Hematopoietic multipotent progenitor cell treated with erythropoietin and hydrocortisone succinate and interleukin-3 and kit ligand, for 4 days (in vitro differentiated cells): Measurements from ENCODE around the gene PTH1R.
"Not testable (repeated sequence)": the region's sequence is repeated elsewhere in the genome, so short reads cannot be mapped to it uniquely, and the experiment has no call there.

Experiments used
- DNase-seq: peaks from one replicate; pipeline ENCODE4 v3.0.0-alpha.2; 2015

PTH1R gene

GRCh38 chr3:46901591-46902187 lies 24.2 kb downstream of the PTH1R start:
- DNase-seq = no peak

DNA sequence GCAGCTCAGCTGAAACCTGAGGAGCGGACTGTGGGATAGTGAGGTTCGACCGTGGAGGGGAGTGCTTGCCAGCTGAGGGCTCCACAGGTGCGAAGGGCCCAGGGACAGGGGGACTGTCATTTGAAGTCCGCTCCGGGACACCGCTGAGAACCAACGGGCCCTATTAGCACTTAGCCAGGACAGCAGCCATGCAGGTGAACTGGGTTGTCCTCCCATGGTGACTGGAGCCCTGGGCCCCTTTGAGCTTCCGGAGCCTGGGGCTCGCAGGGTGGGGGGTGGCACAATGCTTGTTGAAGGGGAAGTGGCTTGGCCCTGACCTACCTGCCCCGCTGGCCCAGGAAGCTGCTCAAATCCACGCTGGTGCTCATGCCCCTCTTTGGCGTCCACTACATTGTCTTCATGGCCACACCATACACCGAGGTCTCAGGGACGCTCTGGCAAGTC lies 24.7 kb downstream of the PTH1R start:
- DNase-seq = no peak

DNA sequence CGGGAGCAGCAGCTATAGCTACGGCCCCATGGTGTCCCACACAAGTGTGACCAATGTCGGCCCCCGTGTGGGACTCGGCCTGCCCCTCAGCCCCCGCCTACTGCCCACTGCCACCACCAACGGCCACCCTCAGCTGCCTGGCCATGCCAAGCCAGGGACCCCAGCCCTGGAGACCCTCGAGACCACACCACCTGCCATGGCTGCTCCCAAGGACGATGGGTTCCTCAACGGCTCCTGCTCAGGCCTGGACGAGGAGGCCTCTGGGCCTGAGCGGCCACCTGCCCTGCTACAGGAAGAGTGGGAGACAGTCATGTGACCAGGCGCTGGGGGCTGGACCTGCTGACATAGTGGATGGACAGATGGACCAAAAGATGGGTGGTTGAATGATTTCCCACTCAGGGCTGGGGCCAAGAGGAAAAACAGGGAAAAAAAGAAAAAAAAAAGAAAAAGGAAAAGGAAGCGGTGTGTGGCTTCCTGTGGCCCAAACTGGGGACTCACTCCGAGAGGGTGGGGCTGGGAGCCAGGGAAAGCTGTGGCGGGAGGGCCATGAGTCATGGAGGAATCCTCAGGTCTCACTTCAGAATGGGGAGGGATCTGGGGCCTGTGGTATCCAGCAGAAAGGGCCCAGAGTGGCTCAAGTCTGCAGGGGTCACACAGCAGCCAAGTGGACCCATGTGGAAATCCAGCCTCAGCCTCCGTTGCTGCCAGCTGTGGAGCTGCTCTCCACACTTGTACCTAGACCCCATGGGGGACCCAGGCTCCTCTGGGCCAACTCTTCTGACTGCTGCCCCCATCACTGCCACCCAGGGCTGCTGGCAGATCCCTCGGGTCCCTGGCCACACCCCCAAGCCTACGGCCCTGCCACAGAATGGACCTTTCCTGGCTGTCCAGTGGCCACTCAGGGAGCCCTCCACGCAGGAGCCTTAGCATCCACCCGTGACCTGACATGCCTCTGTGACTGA lies 26.1 kb downstream of the PTH1R start:
- no peak for DNase-seq

DNA sequence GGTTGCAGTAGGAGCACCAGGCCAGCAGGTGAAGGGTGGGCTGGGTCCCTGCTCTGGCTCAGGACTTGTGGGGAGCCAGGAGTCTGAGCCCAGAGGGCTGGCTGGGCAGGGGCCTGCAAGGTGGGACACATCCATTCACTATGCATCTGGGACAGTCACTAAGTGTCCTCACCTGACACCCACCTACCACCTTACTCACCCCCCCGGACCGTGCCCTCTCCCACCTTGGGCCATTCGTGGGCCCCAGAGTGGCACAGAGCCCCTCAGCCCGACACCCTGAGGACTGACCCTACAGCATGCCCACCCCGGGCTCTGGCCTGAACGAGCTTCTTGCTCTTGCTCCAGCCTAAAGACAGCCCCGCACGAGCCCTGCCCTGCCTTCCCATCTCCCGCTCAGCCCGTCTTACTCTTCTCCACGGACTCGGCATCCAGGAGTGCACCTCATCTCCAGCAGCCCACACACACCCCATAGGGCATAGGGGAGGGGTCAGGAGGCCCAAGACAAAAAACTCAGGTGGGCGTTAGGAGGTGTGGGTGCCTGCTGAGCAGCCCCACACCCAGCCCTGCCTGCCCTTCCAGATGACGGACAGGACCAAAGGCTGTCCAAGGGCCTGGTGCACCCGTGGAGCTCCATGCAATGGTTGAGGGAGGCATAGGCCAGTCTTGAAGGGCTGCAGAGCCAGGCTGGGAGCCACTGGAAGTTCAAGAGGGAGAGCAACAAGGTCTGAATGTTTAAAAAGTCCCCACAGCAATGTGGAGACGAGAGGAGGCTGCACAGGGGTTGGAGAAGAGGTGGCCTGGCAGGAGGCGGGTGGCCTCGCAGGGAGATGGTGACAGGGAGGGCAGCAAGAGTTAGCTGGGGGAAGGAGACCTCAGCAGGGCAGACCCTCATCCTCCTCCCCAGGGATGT lies 27.0 kb downstream of the PTH1R start:
- no peak for DNase-seq

- no peak for DNase-seq
Observed at GRCh38 chr3:46905213-46905560, 27.7 kb downstream of the PTH1R start.

- DNase-seq = no peak
Observed at GRCh38 chr3:46905661-46906451, 28.3 kb downstream of the PTH1R start.

DNA sequence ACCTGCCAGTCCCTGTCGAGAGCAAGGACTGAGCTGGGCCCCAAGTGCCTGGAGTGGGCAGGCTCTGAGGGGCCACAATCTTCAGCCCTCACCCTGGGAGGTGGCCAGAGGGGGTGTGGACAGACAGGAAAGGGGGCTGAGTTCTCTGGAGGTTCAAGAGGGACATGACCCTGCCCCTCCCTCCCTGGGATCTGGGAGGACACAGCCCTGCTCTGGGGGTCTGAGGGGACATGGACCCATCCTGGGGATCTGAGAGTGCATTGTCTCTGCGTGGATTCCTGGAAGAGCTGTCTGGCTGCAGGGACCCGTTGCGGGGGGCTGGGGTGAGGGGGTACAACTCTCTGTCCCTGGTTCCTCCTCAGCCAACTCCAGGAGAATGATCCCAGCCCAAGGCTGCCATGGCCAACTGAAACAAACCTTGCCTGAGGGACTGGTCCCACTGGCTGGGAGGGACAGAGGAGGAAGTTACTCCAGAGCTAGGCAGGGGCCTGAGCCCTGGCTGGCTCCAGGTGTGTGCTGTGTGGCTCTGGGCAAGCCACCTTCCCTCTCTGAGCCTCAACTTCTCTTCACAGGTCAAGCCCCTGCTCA lies 29.0 kb downstream of the PTH1R start:
- no peak for DNase-seq

DNA sequence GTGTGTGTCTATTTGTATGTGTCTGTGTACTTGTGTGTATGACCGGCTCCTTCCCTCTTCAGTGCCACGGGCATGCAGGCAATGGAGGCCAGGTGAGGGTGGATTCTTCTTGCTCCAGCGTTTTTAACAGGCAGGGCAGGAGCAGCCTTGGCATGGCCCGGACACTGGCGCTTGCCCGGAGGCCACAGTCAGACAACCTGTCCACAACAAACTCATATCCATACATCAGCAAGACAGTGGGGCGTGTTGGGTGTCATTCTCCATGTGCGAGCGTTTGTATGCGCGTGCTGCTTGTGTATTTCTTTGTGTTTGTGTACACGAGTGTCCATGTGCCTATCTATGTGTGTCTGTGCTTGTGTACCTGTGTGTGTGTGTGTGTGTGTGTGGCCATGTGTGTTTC lies 29.8 kb downstream of the PTH1R start:
- DNase-seq = no peak

- no peak for DNase-seq
Observed at GRCh38 chr3:46907960-46908293, 30.4 kb downstream of the PTH1R start.

DNA sequence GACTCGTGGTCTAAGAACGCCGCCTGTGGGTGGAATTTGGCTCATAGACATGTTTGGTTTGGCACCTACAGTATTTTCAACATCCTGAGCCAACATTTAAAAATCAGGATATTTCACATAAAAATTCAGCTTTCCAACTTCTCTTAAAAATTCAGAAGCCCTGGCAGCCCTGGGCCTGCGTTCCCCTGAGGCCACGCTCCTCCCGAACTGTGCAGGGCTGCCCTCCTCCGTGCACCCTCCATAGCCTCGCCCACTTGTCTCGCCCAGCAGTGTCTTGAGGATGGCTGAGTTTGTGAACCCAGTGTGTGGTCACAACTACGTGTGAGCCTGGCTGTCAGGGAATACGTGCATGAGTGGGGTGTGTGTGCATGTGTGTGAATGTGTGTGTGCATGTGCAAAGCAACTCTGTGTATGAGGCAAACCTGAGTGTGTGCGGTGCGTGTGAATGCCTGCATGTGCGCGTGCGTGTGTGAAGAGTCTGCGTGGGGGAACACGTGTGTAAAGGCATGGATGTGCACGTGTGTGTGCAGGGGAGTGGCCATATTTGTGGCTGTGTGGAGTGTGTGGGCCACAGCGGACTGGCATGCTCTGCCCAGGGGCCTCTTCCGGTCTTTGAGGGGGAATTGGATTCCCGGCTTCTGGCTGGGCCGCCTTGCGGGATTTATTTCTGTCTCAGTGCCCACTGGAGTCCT lies 30.9 kb downstream of the PTH1R start:
- DNase-seq = no peak

DNA sequence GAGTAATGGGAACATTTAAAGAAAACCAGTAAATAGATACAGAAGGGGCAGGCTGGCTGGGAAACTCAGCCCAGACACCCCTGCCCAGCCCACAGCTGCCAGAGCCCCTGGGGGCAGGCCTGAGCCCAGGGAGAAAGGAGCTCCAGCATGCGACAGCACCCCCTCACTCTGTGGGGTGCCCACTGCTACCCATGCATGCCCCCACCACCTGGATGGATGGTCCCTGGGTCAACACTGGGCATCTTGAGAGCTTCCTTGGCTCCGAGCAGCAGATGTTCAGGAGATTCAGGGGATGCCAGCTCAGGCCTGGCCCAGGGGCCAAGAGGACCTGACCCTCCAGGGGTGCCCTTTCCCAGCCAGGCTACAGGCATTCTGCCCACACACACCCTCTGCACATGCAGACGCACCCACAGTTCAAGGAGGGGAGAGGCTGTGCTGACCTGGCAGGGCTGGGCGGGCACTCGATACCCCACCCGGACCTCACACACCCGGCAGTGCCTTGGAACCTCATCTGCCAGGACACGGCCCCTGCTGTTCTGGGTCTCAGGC lies 31.5 kb downstream of the PTH1R start:
- no peak for DNase-seq

DNA sequence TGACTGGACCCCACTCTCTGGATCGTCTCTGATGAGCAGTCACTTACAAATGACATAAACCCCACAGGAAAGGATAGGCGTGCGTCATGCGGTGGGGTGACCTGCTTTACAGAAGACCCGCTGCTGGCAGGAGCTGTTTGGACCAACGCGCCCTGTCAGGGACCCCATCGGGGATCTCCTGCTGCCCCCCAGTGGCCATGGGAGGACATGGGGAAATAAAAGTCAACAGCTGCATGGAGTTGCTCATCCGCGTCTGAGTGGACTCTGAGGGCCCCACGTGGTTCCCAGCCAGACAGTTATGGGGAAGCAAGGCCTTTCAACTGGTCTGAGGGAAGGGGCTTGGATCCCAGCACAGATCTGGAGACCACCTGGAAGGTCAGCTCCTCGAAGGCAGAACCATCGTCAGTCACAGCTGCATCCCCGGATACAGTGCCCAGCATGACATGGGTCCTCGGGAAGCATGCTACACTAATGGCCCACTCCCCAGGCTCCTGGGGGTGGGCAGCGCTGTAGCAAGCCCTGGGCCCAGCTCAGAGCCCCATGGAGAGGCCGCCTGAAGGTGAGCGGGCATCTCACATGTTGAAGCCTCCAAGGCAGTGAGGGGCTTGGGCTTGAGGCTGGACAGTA lies 32.1 kb downstream of the PTH1R start:
- peak; percentile 92 for DNase-seq

DNA sequence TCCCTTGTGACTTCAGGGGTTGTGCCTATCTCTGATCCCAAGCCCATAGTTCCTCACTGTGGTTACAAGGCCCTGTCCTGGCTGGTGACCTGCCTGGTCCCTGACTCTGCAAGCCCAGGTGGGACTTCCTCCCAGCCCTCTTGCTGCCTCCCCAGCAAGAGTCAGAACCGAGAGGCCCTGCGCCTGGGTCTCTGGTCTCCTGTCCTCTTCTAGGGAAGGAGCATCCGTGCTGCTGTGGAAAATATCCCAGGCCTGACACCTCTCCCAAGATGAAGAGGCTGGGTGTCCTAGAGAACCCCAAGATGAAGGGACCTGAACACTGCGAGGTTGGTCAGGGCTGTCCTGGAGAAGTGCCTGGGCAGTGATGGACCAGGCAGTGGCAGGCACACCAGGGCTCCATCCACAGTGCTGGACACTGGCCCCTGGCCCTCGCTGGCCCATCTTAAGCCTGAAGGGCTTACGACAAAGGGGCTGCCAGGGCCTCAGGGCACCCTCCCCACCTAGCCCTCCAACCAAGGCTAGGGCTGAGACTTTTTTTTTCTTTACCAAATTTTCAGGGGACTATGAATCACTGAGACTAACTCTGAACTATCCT lies 32.7 kb downstream of the PTH1R start:
- no peak for DNase-seq

DNA sequence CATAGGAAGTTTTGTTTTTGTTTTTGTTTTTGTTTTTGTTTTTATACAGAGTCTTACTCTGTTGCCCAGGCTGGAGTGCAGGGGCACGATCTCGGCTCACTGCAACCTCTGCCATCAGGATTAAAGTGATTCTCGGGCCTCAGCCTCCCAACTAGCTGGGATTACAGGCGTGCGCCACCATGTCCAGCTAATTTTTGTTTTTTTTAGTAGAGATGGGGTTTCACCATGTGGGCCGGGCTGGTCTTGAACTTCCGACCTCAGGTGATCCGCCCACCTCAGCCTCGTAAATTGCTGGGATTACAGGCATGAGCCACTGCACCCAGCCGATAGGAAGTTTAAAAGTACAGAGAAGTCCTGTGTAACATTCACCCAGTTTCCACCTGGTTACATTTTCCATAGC lies 33.4 kb downstream of the PTH1R start:
- DNase-seq = not testable (repeated sequence)

DNA sequence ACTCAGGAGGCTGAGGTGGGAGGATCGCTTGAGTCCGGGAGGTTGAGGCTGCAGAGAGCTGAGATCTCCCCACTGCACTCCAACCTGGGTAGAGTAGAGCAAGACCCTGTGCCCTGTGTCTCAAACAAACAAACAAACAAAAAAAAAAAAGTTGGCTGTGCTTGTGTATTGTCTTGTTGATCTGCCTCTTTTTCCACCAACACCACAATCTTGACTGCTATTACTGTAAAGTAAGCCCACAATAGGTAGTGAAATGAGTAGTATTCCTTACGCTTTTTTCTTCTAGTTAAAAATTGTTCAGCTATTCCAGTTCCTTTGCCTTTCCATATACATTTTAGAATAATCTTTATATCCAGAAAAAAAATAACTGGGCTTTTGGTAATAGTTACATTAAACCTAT lies 35.5 kb downstream of the PTH1R start:
- no peak for DNase-seq

DNA sequence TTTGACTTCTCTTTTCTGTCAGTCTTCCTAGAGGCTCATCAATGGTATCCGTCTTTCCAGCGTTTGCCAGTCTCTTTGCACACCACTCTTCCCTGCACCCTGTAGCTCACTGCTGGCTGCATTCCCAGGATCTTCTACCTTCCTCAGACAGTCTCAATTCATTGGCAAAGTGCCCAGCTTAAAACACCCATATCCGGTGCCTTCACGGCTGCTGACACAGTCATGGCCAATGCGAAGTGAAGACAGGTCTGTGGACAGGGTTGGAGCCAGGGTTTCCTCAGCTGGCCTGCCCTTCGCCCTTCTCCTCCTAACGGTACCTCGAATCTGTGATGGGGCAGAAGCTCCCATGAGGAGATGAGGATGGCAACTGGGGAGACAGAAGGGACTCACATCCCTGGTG lies 36.1 kb downstream of the PTH1R start:
- DNase-seq = peak; percentile 30

- no peak for DNase-seq
Observed at GRCh38 chr3:46914849-46915248, 37.3 kb downstream of the PTH1R start.

- DNase-seq = no peak
Observed at GRCh38 chr3:46915297-46915822, 37.8 kb downstream of the PTH1R start.

GRCh38 chr3:46916278-46916677 lies 38.8 kb downstream of the PTH1R start:
- DNase-seq = no peak

GRCh38 chr3:46916799-46917198 lies 39.3 kb downstream of the PTH1R start:
- no peak for DNase-seq
